ENCODE results near the gene BBOX1.

- TF ChIP-seq POLR2A (IDR thresholded peaks at IDR 0.05), result no peak
- TF ChIP-seq CTCF (IDR thresholded peaks at IDR 0.05), result no peak
These were observed 14.6 kb downstream of the BBOX1 start for GRCh38 chr11:27055065-27055682.

Data from thyroid gland (tissue), 4 donors.